ENCODE results near the gene CACNB4. TPM values are rescaled to one million over a fixed set of nuclear protein-coding genes. Genes with fewer than 3 reads are reported as not detected.

Gene CACNB4
- polyA plus RNA-seq, 1 donor from 2014 or later, result 29.0 TPM

DNA sequence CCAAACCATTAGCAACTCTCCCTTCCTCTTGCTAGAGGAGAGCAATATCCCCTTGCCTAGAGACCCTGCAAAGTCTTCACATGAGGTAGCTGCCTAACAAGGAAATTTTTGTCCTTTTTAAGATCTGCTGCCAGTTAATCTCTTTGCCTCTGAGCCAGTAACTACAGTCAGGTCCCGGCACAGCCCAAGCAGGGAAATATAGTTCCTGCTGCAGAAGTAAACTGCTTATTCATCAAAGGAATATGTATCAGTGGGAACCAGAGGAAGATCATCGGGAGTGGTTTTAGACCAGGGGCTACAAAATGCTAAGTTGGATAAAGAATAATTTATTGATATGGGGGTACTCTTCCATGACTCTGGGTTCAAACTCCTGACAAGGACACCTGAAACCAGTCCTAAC lies 30.6 kb downstream of the CACNB4 start:
- no peaks in the 10 kb centered on the region for H3K9me3 ChIP-seq (ENCODE audit: low read length)
- no peak overlapping the region for H3K9ac ChIP-seq (ENCODE audit: low read length)
- TF ChIP-seq TAF1 (IDR thresholded peaks at IDR 0.05; ENCODE audit: low read depth) (no peak), SMC3 (conservative IDR thresholded peaks at IDR 0.05; ENCODE audit: poor library complexity) (no peak), MXI1 (conservative IDR thresholded peaks at IDR 0.05; ENCODE audit: poor library complexity, severe bottlenecking) (no peak), EZH2 (IDR thresholded peaks at IDR 0.05; ENCODE audit: borderline replicate concordance, insufficient read depth, low read length, poor library complexity, severe bottlenecking) (no peak), RAD21 (conservative IDR thresholded peaks at IDR 0.05) (no peak), EP300 (conservative IDR thresholded peaks at IDR 0.05; ENCODE audit: poor library complexity, severe bottlenecking) (no peak), POLR2AphosphoS5 (IDR thresholded peaks at IDR 0.05) (no peak)
- TF ChIP-seq, protein P1, sequence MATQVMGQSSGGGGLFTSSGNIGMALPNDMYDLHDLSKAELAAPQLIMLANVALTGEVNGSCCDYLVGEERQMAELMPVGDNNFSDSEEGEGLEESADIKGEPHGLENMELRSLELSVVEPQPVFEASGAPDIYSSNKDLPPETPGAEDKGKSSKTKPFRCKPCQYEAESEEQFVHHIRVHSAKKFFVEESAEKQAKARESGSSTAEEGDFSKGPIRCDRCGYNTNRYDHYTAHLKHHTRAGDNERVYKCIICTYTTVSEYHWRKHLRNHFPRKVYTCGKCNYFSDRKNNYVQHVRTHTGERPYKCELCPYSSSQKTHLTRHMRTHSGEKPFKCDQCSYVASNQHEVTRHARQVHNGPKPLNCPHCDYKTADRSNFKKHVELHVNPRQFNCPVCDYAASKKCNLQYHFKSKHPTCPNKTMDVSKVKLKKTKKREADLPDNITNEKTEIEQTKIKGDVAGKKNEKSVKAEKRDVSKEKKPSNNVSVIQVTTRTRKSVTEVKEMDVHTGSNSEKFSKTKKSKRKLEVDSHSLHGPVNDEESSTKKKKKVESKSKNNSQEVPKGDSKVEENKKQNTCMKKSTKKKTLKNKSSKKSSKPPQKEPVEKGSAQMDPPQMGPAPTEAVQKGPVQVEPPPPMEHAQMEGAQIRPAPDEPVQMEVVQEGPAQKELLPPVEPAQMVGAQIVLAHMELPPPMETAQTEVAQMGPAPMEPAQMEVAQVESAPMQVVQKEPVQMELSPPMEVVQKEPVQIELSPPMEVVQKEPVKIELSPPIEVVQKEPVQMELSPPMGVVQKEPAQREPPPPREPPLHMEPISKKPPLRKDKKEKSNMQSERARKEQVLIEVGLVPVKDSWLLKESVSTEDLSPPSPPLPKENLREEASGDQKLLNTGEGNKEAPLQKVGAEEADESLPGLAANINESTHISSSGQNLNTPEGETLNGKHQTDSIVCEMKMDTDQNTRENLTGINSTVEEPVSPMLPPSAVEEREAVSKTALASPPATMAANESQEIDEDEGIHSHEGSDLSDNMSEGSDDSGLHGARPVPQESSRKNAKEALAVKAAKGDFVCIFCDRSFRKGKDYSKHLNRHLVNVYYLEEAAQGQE (IDR thresholded peaks at IDR 0.05; ENCODE audit: borderline replicate concordance), result no peak
- TF ChIP-seq, protein P2, sequence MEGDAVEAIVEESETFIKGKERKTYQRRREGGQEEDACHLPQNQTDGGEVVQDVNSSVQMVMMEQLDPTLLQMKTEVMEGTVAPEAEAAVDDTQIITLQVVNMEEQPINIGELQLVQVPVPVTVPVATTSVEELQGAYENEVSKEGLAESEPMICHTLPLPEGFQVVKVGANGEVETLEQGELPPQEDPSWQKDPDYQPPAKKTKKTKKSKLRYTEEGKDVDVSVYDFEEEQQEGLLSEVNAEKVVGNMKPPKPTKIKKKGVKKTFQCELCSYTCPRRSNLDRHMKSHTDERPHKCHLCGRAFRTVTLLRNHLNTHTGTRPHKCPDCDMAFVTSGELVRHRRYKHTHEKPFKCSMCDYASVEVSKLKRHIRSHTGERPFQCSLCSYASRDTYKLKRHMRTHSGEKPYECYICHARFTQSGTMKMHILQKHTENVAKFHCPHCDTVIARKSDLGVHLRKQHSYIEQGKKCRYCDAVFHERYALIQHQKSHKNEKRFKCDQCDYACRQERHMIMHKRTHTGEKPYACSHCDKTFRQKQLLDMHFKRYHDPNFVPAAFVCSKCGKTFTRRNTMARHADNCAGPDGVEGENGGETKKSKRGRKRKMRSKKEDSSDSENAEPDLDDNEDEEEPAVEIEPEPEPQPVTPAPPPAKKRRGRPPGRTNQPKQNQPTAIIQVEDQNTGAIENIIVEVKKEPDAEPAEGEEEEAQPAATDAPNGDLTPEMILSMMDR (IDR thresholded peaks at IDR 0.05; ENCODE audit: poor library complexity, severe bottlenecking), result no peak

DNA sequence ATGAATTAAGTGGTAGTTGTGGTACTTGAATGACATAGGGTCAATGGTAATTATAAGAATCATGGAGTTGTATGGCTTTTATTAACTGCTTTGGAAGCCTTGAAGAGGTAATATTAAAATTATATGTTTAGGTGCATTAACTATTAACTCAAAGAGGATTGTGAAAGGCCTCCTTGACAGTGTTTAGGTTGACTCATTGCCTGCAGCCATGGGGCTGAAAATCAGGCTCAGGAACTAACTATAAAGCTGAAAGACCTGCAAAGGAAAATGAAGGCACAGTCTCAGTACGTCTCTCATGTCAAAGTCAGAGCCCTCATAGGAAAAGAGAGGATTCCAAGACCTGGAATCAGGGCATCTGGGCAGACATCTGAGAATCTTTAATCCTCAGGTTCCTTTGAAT lies 31.0 kb downstream of the CACNB4 start:
- Histone ChIP-seq H3K4me2 (ENCODE audit: low read length) (no peak overlapping the region), H3F3A (ENCODE audit: insufficient read depth, low read length, poor library complexity, severe bottlenecking) (no peaks in the 10 kb centered on the region), H3K36me3 (ENCODE audit: insufficient read depth, low read length) (no peaks in the 10 kb centered on the region), H2AFZ (ENCODE audit: low read depth, low read length) (no peak overlapping the region), H3K9me3 (ENCODE audit: low read length) (no peaks in the 10 kb centered on the region), H3K9me2 (ENCODE audit: insufficient read depth, low read length) (no peaks in the 10 kb centered on the region), H3K9ac (ENCODE audit: low read length) (no peak overlapping the region), H3K79me2 (replicated peaks; ENCODE audit: insufficient read depth, low read length) (no peaks in the 10 kb centered on the region), H4K20me1 (ENCODE audit: insufficient read depth) (no peaks in the 10 kb centered on the region), H3K4me3 (ENCODE audit: low read length) (no peak overlapping the region), H3K27me3 (ENCODE audit: insufficient read depth, low read depth, low read length) (no peaks in the 10 kb centered on the region), H3K27ac (ENCODE audit: low read length) (no peak overlapping the region)
- TF ChIP-seq EP300 (conservative IDR thresholded peaks at IDR 0.05; ENCODE audit: poor library complexity, severe bottlenecking), result no peak
- no peak for TF ChIP-seq SMC3 (conservative IDR thresholded peaks at IDR 0.05; ENCODE audit: poor library complexity)
- no peak for TF ChIP-seq EZH2 (IDR thresholded peaks at IDR 0.05; ENCODE audit: borderline replicate concordance, insufficient read depth, low read length, poor library complexity, severe bottlenecking)
- TF ChIP-seq TAF1 (IDR thresholded peaks at IDR 0.05; ENCODE audit: low read depth), result no peak
- TF ChIP-seq, protein P1 (IDR thresholded peaks at IDR 0.05; ENCODE audit: borderline replicate concordance), result no peak
- no peak for TF ChIP-seq POLR2AphosphoS5 (IDR thresholded peaks at IDR 0.05)
- TF ChIP-seq, protein P2 (IDR thresholded peaks at IDR 0.05; ENCODE audit: poor library complexity, severe bottlenecking), result no peak
- no peak for TF ChIP-seq RAD21 (conservative IDR thresholded peaks at IDR 0.05)
- TF ChIP-seq MXI1 (conservative IDR thresholded peaks at IDR 0.05; ENCODE audit: poor library complexity, severe bottlenecking), result no peak

More for the DNA sequence above, 30.6 kb downstream of the CACNB4 start:
- no peaks in the 10 kb centered on the region for H4K20me1 ChIP-seq (ENCODE audit: insufficient read depth)
- no peaks in the 10 kb centered on the region for H3K9me2 ChIP-seq (ENCODE audit: insufficient read depth, low read length)
- H3K79me2 ChIP-seq (replicated peaks; ENCODE audit: insufficient read depth, low read length), result no peaks in the 10 kb centered on the region
- H3K4me2 ChIP-seq (ENCODE audit: low read length), result no peak overlapping the region
- no peak overlapping the region for H2AFZ ChIP-seq (ENCODE audit: low read depth, low read length)
- H3K27ac ChIP-seq (ENCODE audit: low read length), result no peak overlapping the region
- no peaks in the 10 kb centered on the region for H3F3A ChIP-seq (ENCODE audit: insufficient read depth, low read length, poor library complexity, severe bottlenecking)
- no peaks in the 10 kb centered on the region for H3K36me3 ChIP-seq (ENCODE audit: insufficient read depth, low read length)
- no peak overlapping the region for H3K4me3 ChIP-seq (ENCODE audit: low read length)
- no peaks in the 10 kb centered on the region for H3K27me3 ChIP-seq (ENCODE audit: insufficient read depth, low read depth, low read length)
